HepG2 (cell line): ENCODE data around the gene STX1B. TPM values are rescaled to one million over a fixed set of nuclear protein-coding genes. Genes with fewer than 3 reads are reported as not detected.

Experiments used
- ATF5 ChIP-seq: sonication (generic); formaldehyde crosslinking; IDR thresholded peaks from 2 replicates; pipeline ENCODE4 v1.4.0; 2020; ENCODE audit warnings: mild to moderate bottlenecking, low read depth, missing genetic modification reagents
- CREB1 ChIP-seq, 2 experiments: fragments of 450-650 bp in 1 of 2; IDR thresholded peaks; 2 replicates each; pipeline ENCODE4 v1.6.1; 2016 to 2017; ENCODE audit warnings: control low read depth in 1 of 2, mild to moderate bottlenecking in 1 of 2, missing compliant biosample characterization in 1 of 2, missing genetic modification characterization in 1 of 2
- DNMT3B ChIP-seq: conservative IDR thresholded peaks from 2 replicates; pipeline ENCODE4 v1.6.1; 2016; ENCODE audit warnings: missing biosample characterization, control low read depth
- FOXJ3 ChIP-seq: sonication (generic); formaldehyde crosslinking; IDR thresholded peaks from 2 replicates; pipeline ENCODE4 v1.4.0; 2020; ENCODE audit warnings: missing genetic modification reagents, mild to moderate bottlenecking, borderline replicate concordance
- GFI1 ChIP-seq: sonication (generic); formaldehyde crosslinking; IDR thresholded peaks from 2 replicates; pipeline ENCODE4 v1.5.0; 2020; ENCODE audit warnings: missing genetic modification reagents, mild to moderate bottlenecking, borderline replicate concordance
- GPN1 ChIP-seq: sonication (generic); formaldehyde crosslinking; IDR thresholded peaks from 2 replicates; pipeline ENCODE4 v1.5.1; 2020; ENCODE audit warnings: missing genetic modification reagents, borderline replicate concordance
- HHEX ChIP-seq: IDR thresholded peaks from 2 replicates; pipeline ENCODE4 v1.6.1; 2016; ENCODE audit warnings: control low read depth
- HNRNPUL1 ChIP-seq: fragments of 200-400 bp; formaldehyde crosslinking; IDR thresholded peaks from 2 replicates; pipeline ENCODE4 v1.6.1; 2017; ENCODE audit warnings: low read depth, mild to moderate bottlenecking, low read length, moderate library complexity
- IRF2 ChIP-seq: IDR thresholded peaks from 2 replicates; pipeline ENCODE4 v1.6.1; 2018; ENCODE audit warnings: missing genetic modification reagents, missing compliant biosample characterization
- MXI1 ChIP-seq: IDR thresholded peaks from 3 replicates; pipeline ENCODE4 v1.6.1; 2012; ENCODE audit warnings: low read depth, low read length, inconsistent platforms, borderline replicate concordance
- PRMT3 ChIP-seq: sonication (generic); formaldehyde crosslinking; IDR thresholded peaks from 2 replicates; pipeline ENCODE4 v1.8.1; 2022; ENCODE audit warnings: low read depth, mild to moderate bottlenecking, moderate library complexity, missing genetic modification reagents, borderline replicate concordance
- SUZ12 ChIP-seq: fragments of 150-350 bp; IDR thresholded peaks from 2 replicates; pipeline ENCODE4 v1.6.1; 2014; ENCODE audit warnings: low read depth, low read length
- TGIF2 ChIP-seq: IDR thresholded peaks from 2 replicates; pipeline ENCODE4 v1.6.1; 2016; ENCODE audit warnings: control low read depth, missing compliant biosample characterization
- YEATS2 ChIP-seq: sonication (generic); formaldehyde crosslinking; IDR thresholded peaks from 2 replicates; pipeline ENCODE4 v1.4.0; 2020; ENCODE audit warnings: missing genetic modification reagents, borderline replicate concordance
- ZBTB46 ChIP-seq: sonication (generic); formaldehyde crosslinking; IDR thresholded peaks from 2 replicates; pipeline ENCODE4 v1.4.0; 2020; ENCODE audit warnings: mild to moderate bottlenecking, missing genetic modification reagents, borderline replicate concordance
- ZBTB8A ChIP-seq: sonication (generic); formaldehyde crosslinking; IDR thresholded peaks from 2 replicates; pipeline ENCODE4 v1.4.0; 2020; ENCODE audit warnings: mild to moderate bottlenecking, low read depth, missing genetic modification reagents, borderline replicate concordance
- ZFP41 ChIP-seq: sonication (generic); formaldehyde crosslinking; IDR thresholded peaks from 2 replicates; pipeline ENCODE4 v1.4.0; 2020; ENCODE audit warnings: mild to moderate bottlenecking, missing genetic modification reagents, borderline replicate concordance
- ZNF205 ChIP-seq: IDR thresholded peaks from 2 replicates; pipeline ENCODE4 v1.6.1; 2018; ENCODE audit warnings: missing biosample characterization, missing genetic modification reagents
- ZNF672 ChIP-seq: sonication (generic); formaldehyde crosslinking; IDR thresholded peaks from 2 replicates; pipeline ENCODE4 v1.8.1; 2022; ENCODE audit warnings: missing genetic modification reagents
- ZNF713 ChIP-seq: sonication (generic); formaldehyde crosslinking; IDR thresholded peaks from 2 replicates; pipeline ENCODE4 v1.4.0; 2020; ENCODE audit warnings: mild to moderate bottlenecking, missing genetic modification reagents
- ZUFSP ChIP-seq: sonication (generic); formaldehyde crosslinking; IDR thresholded peaks from 2 replicates; pipeline ENCODE4 v1.9.0; 2021; ENCODE audit warnings: missing genetic modification reagents, mild to moderate bottlenecking, borderline replicate concordance
- polyA plus RNA-seq, 8 experiments: library from polyadenylated mRNA; depleted of rRNA in 3 of 8; stranded (reverse) in 7 of 8; unstranded in 1 of 8; fragments of >200 nt; fragmentation: Illumina TruSeq in 4 of 8; extraction: Trizol in 4 of 8; gene quantifications; 2 replicates each; pipeline versions ENCODE4 v1.2.1 to v1.2.3, GENCODE V29; 2011 to 2016; ENCODE audit warnings: low read depth in 4 of 8, missing spikeins in 1 of 8, mixed read lengths in 1 of 8; ENCODE audit not compliant: insufficient read depth in 1 of 8
- total RNA-seq, 5 experiments: library from RNA; depleted of rRNA; stranded (reverse); fragments of >200 nt; fragmentation: Illumina TruSeq; extraction: Trizol; gene quantifications; 2 replicates each; pipeline ENCODE4 v1.2.3, GENCODE V29; 2016; ENCODE audit warnings: low read depth in 1 of 5
- TF ChIP-seq, protein P1 (sequence below): sonication (generic); formaldehyde crosslinking; IDR thresholded peaks from 2 replicates; pipeline ENCODE4 v1.5.0; 2020; ENCODE audit warnings: missing genetic modification reagents
- TF ChIP-seq, protein P2 (sequence below): sonication (generic); formaldehyde crosslinking; IDR thresholded peaks from 2 replicates; pipeline ENCODE4 v1.8.0; 2022; ENCODE audit warnings: missing genetic modification reagents, mild to moderate bottlenecking, inconsistent platforms, borderline replicate concordance

STX1B gene
- total and polyA plus RNA-seq, 2 of the 13 experiments (the other 11 are each of a cell fraction or from before 2014, with no cell fraction given), result 2.1 to 3.0 TPM

- TF ChIP-seq MXI1, result peak; percentile 49; the same call in 1 of the 3 replicates
- TF ChIP-seq ATF5 (CRISPR knock-in tag), result no peak
- peak; percentile 32; the same call in 1 of the 2 replicates for TF ChIP-seq ZNF205
- TF ChIP-seq GFI1 (CRISPR knock-in tag), result 0 out of 2 replicates have a peak, but pooled peaks have one; percentile 39
- no peak for TF ChIP-seq ZUFSP
- TF ChIP-seq IRF2 (CRISPR knock-in tag), result peak; percentile 74
- TF ChIP-seq HHEX (CRISPR knock-in tag), result no peak
- TF ChIP-seq SUZ12, result no peak
- TF ChIP-seq ZBTB46, result no peak
- 0 out of 2 replicates have a peak, but pooled peaks have one; percentile 8 for TF ChIP-seq DNMT3B (CRISPR knock-in tag)
- TF ChIP-seq, protein P1, sequence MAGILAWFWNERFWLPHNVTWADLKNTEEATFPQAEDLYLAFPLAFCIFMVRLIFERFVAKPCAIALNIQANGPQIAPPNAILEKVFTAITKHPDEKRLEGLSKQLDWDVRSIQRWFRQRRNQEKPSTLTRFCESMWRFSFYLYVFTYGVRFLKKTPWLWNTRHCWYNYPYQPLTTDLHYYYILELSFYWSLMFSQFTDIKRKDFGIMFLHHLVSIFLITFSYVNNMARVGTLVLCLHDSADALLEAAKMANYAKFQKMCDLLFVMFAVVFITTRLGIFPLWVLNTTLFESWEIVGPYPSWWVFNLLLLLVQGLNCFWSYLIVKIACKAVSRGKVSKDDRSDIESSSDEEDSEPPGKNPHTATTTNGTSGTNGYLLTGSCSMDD (CRISPR knock-in tag), result no peak
- peak; percentile 71; the same call in 1 of the 2 replicates for TF ChIP-seq YEATS2
- TF ChIP-seq GPN1, result no peak
- no peak for TF ChIP-seq ZFP41
- TF ChIP-seq ZNF672 (CRISPR knock-in tag), result no peak
- TF ChIP-seq ZBTB8A (CRISPR knock-in tag), result no peak
- TF ChIP-seq, protein P2, sequence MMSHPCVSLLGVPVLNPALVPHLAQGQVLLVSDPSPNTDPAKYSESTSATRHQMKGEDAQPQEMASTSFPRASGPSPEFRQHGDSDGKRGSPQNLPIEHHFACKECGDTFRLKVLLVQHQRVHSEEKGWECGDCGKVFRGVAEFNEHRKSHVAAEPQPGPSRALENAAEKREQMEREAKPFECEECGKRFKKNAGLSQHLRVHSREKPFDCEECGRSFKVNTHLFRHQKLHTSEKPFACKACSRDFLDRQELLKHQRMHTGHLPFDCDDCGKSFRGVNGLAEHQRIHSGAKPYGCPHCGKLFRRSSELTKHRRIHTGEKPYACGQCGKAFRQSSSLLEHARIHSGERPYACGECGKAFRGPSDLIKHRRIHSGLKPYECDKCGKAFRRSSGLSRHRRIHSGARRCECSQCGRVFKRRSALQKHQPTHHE (CRISPR knock-in tag), result peak; percentile 68; the same call in 1 of the 2 replicates
- TF ChIP-seq ZNF713 (CRISPR knock-in tag), result no peak
- no peak for TF ChIP-seq PRMT3 (CRISPR knock-in tag)
- TF ChIP-seq TGIF2, result 0 out of 2 replicates have a peak, but pooled peaks have one; percentile 13
- TF ChIP-seq CREB1 (IDR thresholded peaks at IDR 0.05), result peak; percentile 80
- peak; percentile 86 for TF ChIP-seq CREB1 (CRISPR knock-in tag; IDR thresholded peaks at IDR 0.05)
- peak; percentile 80; the same call in 1 of the 2 replicates for TF ChIP-seq HNRNPUL1
- TF ChIP-seq FOXJ3 (CRISPR knock-in tag), result peak; percentile 23; the same call in 1 of the 2 replicates
Observed at GRCh38 chr16:30957456-30958174, 52.8 kb downstream of the STX1B start, which contains the start of gene SETD1A (continued).
